HEK293T (cell line): ENCODE results near the gene F2.

Source experiments
- CTCF ChIA-PET: fragments of 350-600 bp; formaldehyde crosslinking; extraction: SDS; loops from one replicate; lab custom pipeline; 2021; ENCODE audit warnings: antibody characterized with exemption, inconsistent platforms; lab: Yijun Ruan, JAX
- POLR2A ChIA-PET: fragments of 350-600 bp; formaldehyde crosslinking; extraction: SDS; loops from one replicate; lab custom pipeline; 2020; ENCODE audit warnings: antibody characterized with exemption, inconsistent platforms; lab: Yijun Ruan, JAX
- DNase-seq: peaks from one replicate; pipeline ENCODE4 v3.0.0; 2012; ENCODE audit warnings: mixed read lengths; ENCODE audit errors: extremely low spot score
- ARNT ChIP-seq: fragments of 450-650 bp; IDR thresholded peaks from 2 replicates; pipeline ENCODE4 v1.6.1; 2017; ENCODE audit warnings: mild to moderate bottlenecking
- BHLHE40 ChIP-seq: fragments of 450-650 bp; IDR thresholded peaks from 2 replicates; pipeline ENCODE4 v1.6.1; 2016; ENCODE audit warnings: mild to moderate bottlenecking, moderate library complexity, borderline replicate concordance
- CTBP1 ChIP-seq: fragments of 450-650 bp; IDR thresholded peaks from 2 replicates; pipeline ENCODE4 v1.6.1; 2016; ENCODE audit warnings: borderline replicate concordance
- ELF4 ChIP-seq: fragments of 450-650 bp; IDR thresholded peaks from 2 replicates; pipeline ENCODE4 v1.6.1; 2017; ENCODE audit warnings: antibody characterized with exemption
- FOXA1 ChIP-seq: fragments of 450-650 bp; IDR thresholded peaks from 2 replicates; pipeline ENCODE4 v1.6.1; 2016; ENCODE audit warnings: mild to moderate bottlenecking
- FOXK2 ChIP-seq: fragments of 450-650 bp; IDR thresholded peaks from 2 replicates; pipeline ENCODE4 v1.6.1; 2016; ENCODE audit warnings: mild to moderate bottlenecking
- FOXM1 ChIP-seq: fragments of 450-650 bp; IDR thresholded peaks from 2 replicates; pipeline ENCODE4 v1.6.1; 2017; ENCODE audit warnings: mild to moderate bottlenecking, borderline replicate concordance
- HDGF ChIP-seq: fragments of 450-650 bp; IDR thresholded peaks from 2 replicates; pipeline ENCODE4 v1.6.1; 2017; ENCODE audit warnings: antibody characterized with exemption, borderline replicate concordance
- L3MBTL2 ChIP-seq: fragments of 450-650 bp; conservative IDR thresholded peaks from 2 replicates; pipeline ENCODE4 v1.6.1; 2016; ENCODE audit warnings: mild to moderate bottlenecking
- LEF1 ChIP-seq: fragments of 450-650 bp; IDR thresholded peaks from 2 replicates; pipeline ENCODE4 v1.6.1; 2017; ENCODE audit warnings: mild to moderate bottlenecking, borderline replicate concordance
- NFRKB ChIP-seq: fragments of 450-650 bp; IDR thresholded peaks from 2 replicates; pipeline ENCODE4 v1.6.1; 2016; ENCODE audit warnings: mild to moderate bottlenecking, moderate library complexity
- SP1 ChIP-seq: fragments of 450-650 bp; IDR thresholded peaks from 2 replicates; pipeline ENCODE4 v1.6.1; 2017
- SUZ12 ChIP-seq: fragments of 450-650 bp; IDR thresholded peaks from 2 replicates; pipeline ENCODE4 v1.6.1; 2016; ENCODE audit warnings: mild to moderate bottlenecking
- TARDBP ChIP-seq: fragments of 450-650 bp; IDR thresholded peaks from 2 replicates; pipeline ENCODE4 v1.6.1; 2016
- ZNF384 ChIP-seq: fragments of 450-650 bp; IDR thresholded peaks from 2 replicates; pipeline ENCODE4 v1.6.1; 2016
- TF ChIP-seq, protein P1 (sequence below): fragments of 450-650 bp; IDR thresholded peaks from 2 replicates; pipeline ENCODE4 v1.6.1; 2016

Gene F2

DNA sequence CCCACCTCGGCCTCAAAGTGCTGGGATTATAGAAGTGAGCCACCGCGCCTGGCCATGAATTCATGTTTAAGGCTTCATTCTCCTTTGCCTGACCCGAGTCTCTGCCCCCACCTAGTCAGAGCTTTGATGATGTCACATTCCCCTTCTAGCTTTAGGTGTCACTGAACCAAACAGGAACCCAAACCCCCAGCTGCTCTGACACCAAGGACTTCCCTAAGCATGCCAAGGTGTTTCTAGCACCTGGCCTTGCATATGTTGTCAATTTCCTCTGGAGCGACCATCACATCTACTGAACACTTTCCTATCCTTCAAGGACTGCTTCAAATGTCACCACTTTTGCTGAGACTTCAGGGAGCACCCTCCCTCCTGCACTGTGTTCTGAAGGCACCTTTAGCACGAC is 2.3 kb downstream of the F2 start:
- CTCF ChIA-PET, result no interaction called here
- POLR2A ChIA-PET, result no interaction called here
- TF ChIP-seq BHLHE40 (no peak), L3MBTL2 (no peak), FOXK2 (no peak), FOXA1 (no peak), FOXM1 (no peak), SUZ12 (no peak), SP1 (no peak), ELF4 (no peak), CTBP1 (no peak), HDGF (no peak), ZNF384 (no peak), NFRKB (no peak), LEF1 (no peak), ARNT (no peak), TARDBP (no peak)
- TF ChIP-seq, protein P1, sequence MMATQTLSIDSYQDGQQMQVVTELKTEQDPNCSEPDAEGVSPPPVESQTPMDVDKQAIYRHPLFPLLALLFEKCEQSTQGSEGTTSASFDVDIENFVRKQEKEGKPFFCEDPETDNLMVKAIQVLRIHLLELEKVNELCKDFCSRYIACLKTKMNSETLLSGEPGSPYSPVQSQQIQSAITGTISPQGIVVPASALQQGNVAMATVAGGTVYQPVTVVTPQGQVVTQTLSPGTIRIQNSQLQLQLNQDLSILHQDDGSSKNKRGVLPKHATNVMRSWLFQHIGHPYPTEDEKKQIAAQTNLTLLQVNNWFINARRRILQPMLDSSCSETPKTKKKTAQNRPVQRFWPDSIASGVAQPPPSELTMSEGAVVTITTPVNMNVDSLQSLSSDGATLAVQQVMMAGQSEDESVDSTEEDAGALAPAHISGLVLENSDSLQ, result no peak
- DNase-seq, result no peak

GRCh38 chr11:46722566-46723358 is 3.7 kb downstream of the F2 start:
- no peak for DNase-seq
- no peak for TF ChIP-seq ARNT
- no peak for TF ChIP-seq SUZ12
- no peak for TF ChIP-seq ZNF384
- no peak for TF ChIP-seq FOXK2
- TF ChIP-seq FOXA1, result no peak
- no peak for TF ChIP-seq NFRKB
- TF ChIP-seq, protein P1, result no peak
- TF ChIP-seq SP1, result no peak
- no peak for TF ChIP-seq HDGF
- TF ChIP-seq FOXM1, result no peak
- no peak for TF ChIP-seq ELF4
- TF ChIP-seq LEF1, result no peak
- no peak for TF ChIP-seq TARDBP
- no peak for TF ChIP-seq L3MBTL2
- TF ChIP-seq BHLHE40, result no peak
- CTCF ChIA-PET, result no interaction called here
- POLR2A ChIA-PET, result interaction anchor here (0.9 kb wide), 1 partner anchor 22 kb away, joined by 3 read pairs; the partner anchor contains the start of genes ARHGAP1 and ZNF408

- no peak for DNase-seq
- no peak for TF ChIP-seq FOXM1
- TF ChIP-seq CTBP1, result no peak
- no peak for TF ChIP-seq SP1
- TF ChIP-seq FOXK2, result no peak
- no peak for TF ChIP-seq ELF4
- no peak for TF ChIP-seq ARNT
- TF ChIP-seq, protein P1, result no peak
- no peak for TF ChIP-seq FOXA1
- no peak for TF ChIP-seq BHLHE40
- TF ChIP-seq SUZ12, result no peak
- TF ChIP-seq NFRKB, result no peak
- no peak for TF ChIP-seq LEF1
- no peak for TF ChIP-seq ZNF384
- TF ChIP-seq TARDBP, result no peak
- TF ChIP-seq HDGF, result no peak
- POLR2A ChIA-PET, result no interaction called here
- CTCF ChIA-PET, result no interaction called here
Observed at GRCh38 chr11:46723359-46723680, 4.3 kb downstream of the F2 start.

- POLR2A ChIA-PET, result no interaction called here
- no peak for DNase-seq
- no peak for TF ChIP-seq FOXA1
- no peak for TF ChIP-seq HDGF
- no peak for TF ChIP-seq BHLHE40
- CTCF ChIA-PET, result no interaction called here
Observed at GRCh38 chr11:46724088-46724487, 5.1 kb downstream of the F2 start.

DNA sequence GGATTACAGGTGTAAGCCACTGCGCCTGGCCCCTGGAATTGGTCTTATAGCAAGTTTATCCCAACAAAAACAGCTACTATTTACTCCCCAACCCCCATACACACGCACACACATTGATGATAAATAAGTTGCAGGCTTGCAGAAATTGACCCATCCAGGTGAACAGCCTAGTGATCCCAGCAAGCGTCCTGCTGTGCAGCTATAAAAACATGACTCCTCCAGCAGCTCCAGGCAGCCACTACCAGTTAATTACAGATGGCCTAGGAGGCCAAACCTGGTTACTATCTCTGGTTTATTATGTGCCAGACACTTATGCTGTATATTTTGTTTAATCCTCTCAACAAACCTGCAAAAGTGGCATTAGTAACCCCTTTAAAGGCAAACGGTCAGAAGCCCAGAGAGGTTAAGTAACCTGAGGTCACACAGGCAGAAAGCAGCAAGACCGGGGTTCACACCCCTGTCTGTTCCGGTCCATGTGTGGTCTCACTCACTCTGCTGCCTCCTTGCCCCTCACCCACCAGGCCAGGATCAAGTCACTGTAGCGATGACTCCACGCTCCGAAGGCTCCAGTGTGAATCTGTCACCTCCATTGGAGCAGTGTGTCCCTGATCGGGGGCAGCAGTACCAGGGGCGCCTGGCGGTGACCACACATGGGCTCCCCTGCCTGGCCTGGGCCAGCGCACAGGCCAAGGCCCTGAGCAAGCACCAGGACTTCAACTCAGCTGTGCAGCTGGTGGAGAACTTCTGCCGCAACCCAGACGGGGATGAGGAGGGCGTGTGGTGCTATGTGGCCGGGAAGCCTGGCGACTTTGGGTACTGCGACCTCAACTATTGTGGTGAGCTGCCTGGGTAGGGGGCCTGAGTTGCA is 6.6 kb downstream of the F2 start:
- CTCF ChIA-PET, result interaction anchor here (0.5 to 0.7 kb wide), 3 partner anchors 13 to 26 kb away, joined by 3 read pairs; partner anchors contain the start of genes ARHGAP1 and ZNF408
- no peak for DNase-seq
- TF ChIP-seq L3MBTL2, result no peak
- TF ChIP-seq NFRKB, result no peak
- TF ChIP-seq TARDBP, result no peak
- TF ChIP-seq, protein P1, result no peak
- POLR2A ChIA-PET, result no interaction called here
